Dermis microvascular lymphatic vessel endothelial cell (primary cell): ENCODE results near the gene CKAP2. TPM values are rescaled to one million over a fixed set of nuclear protein-coding genes. Genes with fewer than 3 reads are reported as not detected.
"Not testable (repeated sequence)": the region's sequence is repeated elsewhere in the genome, so short reads cannot be mapped to it uniquely, and the experiment has no call there.

Experiments
- DNase-seq, 2 donors: peaks; one replicate each; pipeline versions ENCODE4 v3.0.0 to v3.0.0-alpha.2; 2010; ENCODE audit warnings: low read depth in 2 of 2
- total RNA-seq: library from RNA; depleted of rRNA; stranded (reverse); fragments of >200 nt; gene quantifications from 2 replicates; pipeline ENCODE4 v1.2.1, GENCODE V29; 2014

The CKAP2 gene
- total RNA-seq, 1 donor from 2014 or later: 20.4 TPM

DNA sequence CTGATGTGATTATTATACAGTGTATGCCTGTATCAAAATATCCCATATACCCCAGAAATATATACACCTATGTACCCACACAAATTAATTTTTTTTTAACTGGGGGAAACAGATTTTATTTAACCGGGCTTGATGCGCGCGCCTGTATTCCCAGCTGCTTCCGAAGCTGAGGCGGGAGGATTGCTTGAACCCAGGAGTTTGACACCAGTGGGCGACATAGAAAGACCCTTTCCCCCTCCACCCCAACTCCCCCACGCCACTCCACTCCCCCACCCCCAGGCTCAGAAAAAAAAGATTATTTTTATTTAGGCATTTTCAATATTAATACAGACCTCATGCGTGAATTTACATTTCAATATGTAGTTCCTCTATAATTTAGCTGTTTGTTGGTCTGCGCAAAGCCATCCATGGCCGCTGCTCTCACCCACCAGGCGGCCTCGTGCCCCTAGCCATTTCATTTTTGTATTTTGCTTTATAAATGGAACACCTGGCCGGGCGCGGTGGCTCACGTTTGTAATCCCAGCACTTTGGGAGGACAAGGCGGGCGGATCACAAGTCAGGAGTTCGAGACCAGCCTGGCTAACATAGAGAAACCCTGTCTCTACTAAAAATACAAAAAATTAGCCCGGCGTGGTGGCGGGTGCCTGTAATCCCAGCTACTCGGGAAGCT lies 4.0 kb upstream of the CKAP2 start:
- no peak for DNase-seq

GRCh38 chr13:52452470-52452869 lies 2.8 kb upstream of the CKAP2 start:
- DNase-seq: no peak

DNA sequence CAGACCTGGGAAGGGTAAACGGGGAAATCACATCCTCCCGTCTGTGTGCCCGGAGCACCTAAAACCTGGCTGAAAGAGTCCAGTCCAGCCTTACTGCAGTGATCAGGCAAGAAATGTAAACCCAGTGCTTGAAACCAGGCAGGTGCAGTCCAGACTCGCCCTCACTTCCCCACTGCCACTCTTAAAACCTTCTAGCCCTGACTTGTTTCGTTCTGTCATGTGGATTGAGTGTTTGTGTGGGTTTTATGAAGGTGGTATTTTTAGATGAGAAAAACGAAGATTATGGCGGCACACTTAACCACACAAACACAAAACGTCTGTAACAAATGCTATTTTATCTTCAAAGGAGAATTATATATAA lies 839 bp upstream of the CKAP2 start:
- DNase-seq: no peak

DNA sequence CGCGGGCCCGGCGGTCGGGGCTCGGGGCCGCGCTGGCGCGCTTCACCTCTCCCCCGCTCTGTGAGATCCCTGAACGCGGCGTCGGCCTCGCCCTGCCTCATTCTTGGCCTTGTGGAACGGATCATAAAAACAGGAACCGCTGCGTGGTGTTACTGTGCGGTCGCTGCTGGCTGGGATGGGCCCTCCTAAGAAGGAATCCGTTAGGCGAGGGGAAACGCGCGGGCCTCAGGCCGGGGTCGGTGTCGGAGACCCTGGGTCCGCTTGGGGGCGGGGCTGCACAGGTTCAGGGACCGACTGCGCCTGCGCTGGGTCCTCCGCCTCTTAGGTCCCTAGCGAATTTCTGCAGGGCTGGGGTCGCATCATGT lies 381 bp downstream of the CKAP2 start:
- DNase-seq: peak; percentile 45 to 81

GRCh38 chr13:52459668-52460067 lies 4.4 kb downstream of the CKAP2 start:
- DNase-seq: peak in 1 of 2 donors; percentile 53

DNA sequence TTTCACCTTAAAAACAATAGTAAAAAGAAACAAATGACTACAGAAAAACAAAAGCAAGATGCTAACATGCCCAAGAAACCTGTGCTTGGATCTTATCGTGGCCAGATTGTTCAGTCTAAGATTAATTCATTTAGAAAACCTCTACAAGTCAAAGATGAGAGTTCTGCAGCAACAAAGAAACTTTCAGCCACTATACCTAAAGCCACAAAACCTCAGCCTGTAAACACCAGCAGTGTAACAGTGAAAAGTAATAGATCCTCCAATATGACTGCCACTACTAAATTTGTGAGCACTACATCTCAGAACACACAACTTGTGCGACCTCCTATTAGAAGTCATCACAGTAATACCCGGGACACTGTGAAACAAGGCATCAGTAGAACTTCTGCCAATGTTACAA lies 6.0 kb downstream of the CKAP2 start:
- DNase-seq: no peak

DNA sequence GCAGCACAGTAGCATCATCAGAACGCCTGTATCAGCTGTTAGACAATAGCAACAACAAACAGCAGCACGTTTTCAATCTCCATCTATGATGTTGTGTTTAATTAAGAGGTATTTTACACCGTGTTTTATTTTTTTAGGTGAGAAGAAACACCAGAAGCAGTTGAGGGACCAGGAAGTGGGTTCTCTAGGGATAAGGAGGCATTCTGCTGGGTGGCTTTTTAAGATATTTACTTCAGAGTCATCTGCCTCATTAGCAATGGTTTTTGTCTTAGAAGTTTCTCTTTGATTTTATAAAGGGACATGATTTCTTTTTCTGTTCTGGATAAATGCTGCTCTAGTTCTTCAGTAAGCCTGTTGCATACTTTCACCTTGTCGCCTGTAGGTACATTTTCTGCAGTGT lies 8.2 kb downstream of the CKAP2 start:
- DNase-seq: no peak

GRCh38 chr13:52468487-52468886 lies 13.2 kb downstream of the CKAP2 start:
- DNase-seq: not testable (repeated sequence)

DNA sequence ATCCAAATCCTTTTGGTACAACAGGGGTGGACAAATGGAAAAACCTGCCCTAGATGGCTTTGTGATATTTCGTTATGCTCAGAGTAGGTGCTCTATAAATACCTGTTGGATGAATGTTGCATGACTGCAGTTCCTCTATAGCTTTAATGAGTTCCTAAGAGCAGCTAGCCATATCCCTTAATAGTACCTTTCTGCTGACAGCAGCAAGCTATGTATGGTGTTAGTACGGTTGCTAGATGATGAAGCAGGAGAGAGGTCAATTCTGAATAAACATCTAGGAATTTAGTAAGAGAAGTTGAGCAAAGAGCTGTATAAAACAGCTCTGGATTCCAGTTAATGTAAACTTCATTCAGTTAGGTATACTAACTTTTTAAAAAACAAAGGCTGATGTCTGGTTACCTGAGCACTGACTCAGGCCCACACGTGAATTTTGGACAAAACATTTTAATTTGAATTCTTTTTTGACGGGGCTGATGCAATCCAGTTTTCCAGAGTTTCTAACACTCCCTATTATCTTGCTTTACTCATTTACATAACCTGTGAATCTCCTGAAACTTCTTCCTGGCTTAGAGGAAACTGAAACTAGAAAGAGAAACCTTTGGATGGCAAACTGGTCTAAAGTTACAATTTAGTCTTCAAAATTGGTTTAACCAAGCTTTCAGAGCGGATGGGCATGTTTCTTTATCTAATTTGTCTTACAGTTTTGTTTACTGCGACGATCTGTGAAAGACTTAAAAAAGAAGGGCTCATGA lies 25.6 kb downstream of the CKAP2 start:
- not testable (repeated sequence) for DNase-seq

- DNase-seq: not testable (repeated sequence)
These were observed 31.8 kb downstream of the CKAP2 start for GRCh38 chr13:52487078-52487477.

DNA sequence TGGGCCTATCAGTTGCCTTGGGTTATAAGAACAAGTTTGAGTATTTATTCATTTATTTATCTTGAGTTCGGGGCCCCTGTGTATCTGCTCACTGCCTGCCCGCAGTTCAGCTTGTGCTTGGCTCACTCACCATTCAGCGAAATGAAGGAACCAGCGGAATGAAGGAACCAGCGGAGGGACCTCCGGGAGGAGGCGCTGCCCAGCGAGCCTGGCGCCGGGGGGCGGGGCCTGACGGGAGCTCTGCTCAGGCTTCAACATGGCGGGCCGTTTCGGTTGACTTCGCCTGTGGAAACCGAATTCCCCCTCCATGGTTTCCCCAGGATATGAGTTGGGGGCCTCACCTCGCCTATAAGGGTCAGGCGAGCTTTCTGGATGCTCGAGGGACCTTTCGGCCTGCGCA lies 33.5 kb downstream of the CKAP2 start:
- not testable (repeated sequence) for DNase-seq

- DNase-seq: not testable (repeated sequence)
These were observed 35.7 kb downstream of the CKAP2 start for GRCh38 chr13:52491015-52491414.

DNA sequence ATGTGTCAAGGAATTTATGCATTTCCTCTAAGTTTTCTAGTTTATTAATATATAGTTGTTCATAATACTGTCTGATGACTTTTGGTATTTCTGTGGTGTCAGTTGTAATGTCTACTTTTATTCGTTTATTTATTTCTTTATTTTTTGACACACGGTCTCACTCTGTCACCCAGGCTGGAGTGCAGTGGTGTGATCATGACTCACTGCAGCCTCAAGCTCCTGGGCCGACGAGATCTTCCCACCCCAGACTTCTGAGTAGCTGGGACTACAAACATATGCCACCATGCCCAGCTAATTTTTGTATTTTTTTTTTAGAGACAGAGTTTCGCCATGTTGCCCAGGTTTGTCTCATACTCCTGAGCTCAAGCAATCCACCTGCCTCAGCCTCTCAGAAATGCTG lies 39.0 kb downstream of the CKAP2 start:
- not testable (repeated sequence) for DNase-seq

DNA sequence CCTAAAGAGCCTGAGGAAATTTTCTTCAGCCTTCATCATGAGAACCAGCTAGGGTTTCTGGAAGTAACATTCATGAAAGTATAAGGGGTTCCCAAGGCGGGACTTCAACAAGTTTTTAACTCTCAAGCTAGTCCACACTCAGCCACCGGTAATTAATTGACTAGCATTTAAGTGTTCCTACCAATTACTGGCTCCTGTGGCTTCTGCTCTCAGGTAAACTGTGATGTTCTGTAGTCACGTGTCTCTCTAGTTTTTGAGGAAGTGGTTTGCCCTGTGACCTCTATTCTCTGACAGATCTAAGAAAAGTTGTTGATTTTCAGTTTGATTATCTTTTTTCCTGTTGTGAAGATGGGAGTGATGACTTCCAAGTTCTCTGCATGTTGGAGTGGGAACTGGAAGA lies 42.7 kb downstream of the CKAP2 start:
- DNase-seq: not testable (repeated sequence)

DNA sequence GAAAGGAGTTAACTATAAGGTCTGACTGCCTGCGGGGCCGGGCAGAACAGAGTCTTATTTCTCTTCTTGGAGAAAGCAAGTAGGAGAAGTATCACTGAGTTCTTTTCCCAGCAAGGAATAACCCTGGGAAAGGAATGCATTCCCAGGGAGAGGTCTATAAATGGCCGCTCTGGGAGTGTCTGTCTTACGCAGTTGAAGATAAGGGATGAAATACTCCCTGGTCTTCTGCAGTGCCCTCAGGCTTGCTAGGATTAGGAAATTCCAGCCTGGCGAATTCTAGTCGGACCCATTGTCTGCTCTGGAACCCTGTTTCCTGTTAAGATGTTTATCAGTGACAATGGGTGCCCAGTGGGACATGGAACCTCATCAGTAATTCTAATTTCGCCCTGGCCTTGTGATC lies 47.0 kb downstream of the CKAP2 start:
- not testable (repeated sequence) for DNase-seq

GRCh38 chr13:52505843-52506242 lies 50.6 kb downstream of the CKAP2 start:
- DNase-seq: not testable (repeated sequence)

DNA sequence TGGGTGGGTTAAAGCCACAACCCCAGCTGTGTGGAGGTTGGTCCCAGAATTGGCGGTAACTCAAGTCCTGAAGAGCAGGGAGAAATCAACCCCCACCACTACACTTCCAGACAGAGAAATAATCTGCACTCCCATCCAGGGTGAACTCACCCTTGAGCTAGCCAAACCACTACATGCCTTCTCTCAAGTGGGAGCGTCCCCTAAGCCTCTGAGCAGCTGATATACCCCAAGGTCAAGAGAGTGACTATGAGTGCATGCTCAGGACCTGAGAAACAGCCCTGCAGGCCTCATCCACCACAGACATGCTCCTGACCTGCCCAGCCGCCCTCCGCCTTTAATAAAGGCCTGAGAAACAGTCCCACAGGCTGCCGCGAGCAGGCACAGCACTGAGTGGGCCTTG lies 54.3 kb downstream of the CKAP2 start:
- not testable (repeated sequence) for DNase-seq

DNA sequence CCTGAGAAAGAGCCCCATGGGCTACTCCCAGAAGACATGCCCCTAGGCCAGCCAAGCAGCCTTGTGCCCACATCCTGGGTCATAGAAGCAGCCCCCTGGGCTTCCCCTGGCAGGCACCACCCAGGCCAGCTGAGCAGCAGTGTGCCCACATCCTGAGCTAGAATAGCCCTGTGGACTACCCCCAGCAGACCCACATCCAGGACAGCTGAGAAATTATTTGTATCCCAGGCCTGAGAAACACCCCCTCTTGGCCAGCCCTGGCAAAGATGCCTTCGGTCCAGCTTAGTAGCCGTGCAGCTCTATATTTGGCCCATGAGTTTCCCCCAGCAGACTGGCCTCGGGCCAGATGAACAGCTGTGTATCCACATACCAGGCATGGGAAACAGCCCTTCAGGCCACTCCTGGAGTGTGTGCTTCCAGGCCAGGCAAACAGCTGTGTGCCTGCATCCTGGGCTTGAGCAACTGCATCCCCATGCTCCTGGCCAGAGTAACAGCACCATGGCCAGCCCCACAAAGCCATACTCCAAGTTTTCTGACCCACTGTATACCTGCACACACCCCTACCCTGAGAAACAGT lies 55.0 kb downstream of the CKAP2 start:
- DNase-seq: not testable (repeated sequence)

DNA sequence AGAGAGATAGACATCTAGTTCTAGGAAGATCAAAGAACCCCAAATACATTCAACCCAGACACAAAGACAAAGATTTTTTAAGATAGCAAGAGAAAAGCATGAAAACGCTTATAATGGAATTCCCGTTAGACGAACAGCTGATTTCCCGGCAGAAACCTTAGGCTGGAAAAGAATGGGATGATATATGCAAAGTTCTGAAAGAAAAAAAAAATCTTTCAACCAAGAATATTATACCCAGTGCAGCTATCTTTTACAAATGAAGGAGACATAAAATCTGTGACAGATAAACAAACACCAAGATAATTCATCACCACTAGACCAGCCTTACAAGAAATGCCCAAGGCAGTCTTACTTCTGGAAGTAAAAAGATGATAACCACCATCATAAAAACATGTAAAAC lies 56.3 kb downstream of the CKAP2 start:
- not testable (repeated sequence) for DNase-seq

DNA sequence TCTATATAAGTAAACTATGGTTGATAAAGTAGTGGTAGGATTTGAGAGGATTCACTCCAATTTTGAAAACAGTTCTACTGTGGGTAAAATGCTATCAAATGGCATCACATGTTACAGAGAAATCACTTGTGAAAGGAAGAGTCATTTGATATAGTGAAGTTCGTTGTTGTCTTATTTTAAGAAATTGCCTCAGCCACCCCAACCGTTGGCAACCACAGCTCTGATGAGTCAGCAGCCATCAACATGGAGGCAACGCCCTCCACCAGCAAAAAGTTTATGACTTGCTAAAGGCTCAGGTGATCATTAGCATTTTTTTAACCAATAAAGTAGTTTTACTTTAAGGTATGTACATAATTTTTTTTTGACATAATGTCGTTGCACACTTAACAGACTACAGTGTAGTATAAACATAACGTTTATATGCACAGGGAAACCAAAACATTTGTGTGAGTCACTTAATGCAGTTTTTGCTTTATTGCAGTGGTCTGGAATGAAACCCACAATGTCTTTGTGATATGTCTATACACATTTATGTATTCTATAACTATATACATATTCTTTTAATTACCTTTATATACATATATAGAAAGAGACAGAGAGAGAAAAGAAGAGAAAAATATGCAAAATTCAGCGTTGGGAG lies 58.8 kb downstream of the CKAP2 start:
- not testable (repeated sequence) for DNase-seq

DNA sequence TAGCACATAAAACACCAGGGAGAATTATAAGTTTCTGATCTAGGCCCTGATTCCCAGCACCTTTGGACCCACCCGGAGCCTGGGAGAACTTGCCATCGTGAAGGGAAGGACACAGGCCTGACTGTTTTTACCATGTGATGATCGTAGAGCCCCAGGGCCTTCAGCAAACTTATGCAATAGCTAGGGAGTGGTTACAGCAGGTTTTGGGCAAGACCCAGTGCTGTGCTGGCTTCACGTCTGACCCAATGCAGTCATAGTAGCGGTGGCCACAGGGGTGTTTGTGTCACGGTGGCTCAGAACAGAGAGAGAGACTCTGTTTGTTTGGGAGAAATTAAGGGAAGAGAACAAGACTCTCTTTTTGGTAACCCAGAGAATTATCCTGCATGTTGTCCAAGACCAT lies 68.0 kb downstream of the CKAP2 start:
- DNase-seq: not testable (repeated sequence)
